Spleen (tissue), 11 donors: ENCODE results near the gene KCNB1. TPM values are rescaled to one million over a fixed set of nuclear protein-coding genes. Genes with fewer than 3 reads are reported as not detected.

Experiments used
- DNase-seq: peaks from one replicate; pipeline ENCODE4 v3.0.0-alpha.2; 2020
- H3K27ac ChIP-seq, 8 donors: fragments of 200-600 bp; sonication (generic) in 7 of 8; 1 replicate in 4 of 8; 2 replicates in 4 of 8; pipeline versions ENCODE4 v1.5.0 to v1.8.0; 2016 to 2021; ENCODE audit warnings: inconsistent platforms in 4 of 8, mild to moderate bottlenecking in 4 of 8, moderate library complexity in 1 of 8
- H3K27me3 ChIP-seq, 7 donors: fragments of 200-600 bp; sonication (generic) in 6 of 7; replicated peaks in 1 of 7; 1 replicate in 4 of 7; 2 replicates in 3 of 7; pipeline versions ENCODE4 v1.5.0 to v1.8.0; 2016 to 2021; ENCODE audit warnings: inconsistent platforms in 3 of 7, mild to moderate bottlenecking in 1 of 7
- H3K36me3 ChIP-seq, 6 donors: fragments of 200-600 bp; sonication (generic) in 5 of 6; 1 replicate in 4 of 6; 2 replicates in 2 of 6; pipeline versions ENCODE4 v1.5.0 to v1.8.0; 2016 to 2021; ENCODE audit warnings: inconsistent platforms in 2 of 6
- H3K4me1 ChIP-seq, 6 donors: fragments of 200-600 bp; sonication (generic) in 5 of 6; 1 replicate in 3 of 6; 2 replicates in 3 of 6; pipeline versions ENCODE4 v1.5.0 to v1.8.0; 2016 to 2021; ENCODE audit warnings: inconsistent platforms in 3 of 6
- H3K4me3 ChIP-seq, 8 donors: fragments of 200-600 bp; sonication (generic) in 7 of 8; 1 replicate in 4 of 8; 2 replicates in 4 of 8; pipeline versions ENCODE4 v1.5.0 to v1.8.0; 2016 to 2021; ENCODE audit warnings: inconsistent platforms in 4 of 8, mild to moderate bottlenecking in 4 of 8, moderate library complexity in 2 of 8
- H3K9me3 ChIP-seq, 8 donors: fragments of 200-600 bp; sonication (generic) in 7 of 8; 1 replicate in 4 of 8; 2 replicates in 4 of 8; pipeline versions ENCODE4 v1.5.0 to v1.8.0; 2016 to 2021; ENCODE audit warnings: inconsistent platforms in 4 of 8
- CTCF ChIP-seq, 11 experiments: fragments of 200-600 bp in 7 of 11; fragments of 450-650 bp in 4 of 11; sonication (generic) in 4 of 11; IDR thresholded peaks in 8 of 11; conservative IDR thresholded peaks in 3 of 11; 1 replicate in 7 of 11; 2 replicates in 4 of 11; pipeline versions ENCODE4 v1.4.0 to v1.8.0; 2016 to 2021; ENCODE audit warnings: antibody characterized with exemption in 11 of 11, inconsistent platforms in 4 of 11, mild to moderate bottlenecking in 1 of 11
- POLR2A ChIP-seq, 3 donors: fragments of 450-650 bp; IDR thresholded peaks; one replicate each; pipeline ENCODE4 v1.5.1; 2017; ENCODE audit warnings: antibody characterized with exemption in 3 of 3, mild to moderate bottlenecking in 1 of 3
- POLR2AphosphoS5 ChIP-seq, 3 donors: sonication (generic); formaldehyde crosslinking; IDR thresholded peaks; one replicate each; pipeline ENCODE4 v1.5.1; 2017; ENCODE audit warnings: antibody characterized with exemption in 3 of 3
- WGBS, 5 donors: extraction: QIAGEN DNeasy Blood & Tissue Kit in 3 of 5; methylation state at CpG; one replicate each; pipeline versions ENCODE4 v1.1.5 to v1.1.7; 2013 to 2018; 5-methylcytosine and 5-hydroxymethylcytosine counted together
- intact Hi-C: fragments of 100-400 bp; cut with DNase I; formaldehyde crosslinking; loops from one replicate; pipeline ENCODE4 v1.15.0; 2023; ENCODE audit warnings: low total_unique reads
- polyA plus RNA-seq, 3 donors: library from polyadenylated mRNA; stranded (reverse); fragments of 200-250 nt; gene quantifications; one replicate each; pipeline ENCODE4 v1.2.1, GENCODE V29; 2013
- total RNA-seq, 7 donors: library from RNA; depleted of rRNA in 3 of 7; stranded (reverse); fragments of >200 nt in 3 of 7; fragmentation: NEBNext Ultra II Directional in 4 of 7; extraction: Animal tissue kit (Norgen Biotek cat#: 25700) in 4 of 7; gene quantifications; one replicate each; pipeline versions ENCODE4 v1.1.0 to v1.2.1, GENCODE V29; 2016 to 2021
- donor health status: healthy with polysubstance abuse.
- donor health status: DM: no; HTN: no; CAD: no; lungs with moderate emphysema.
- donor health status: DM: no; HTN: no; CAD: no.
- donor health status: Bipolar disorder and iron deficiency.
- donor health status: healthy.
- donor health status: DM: no; HTN: no; CAD: no.
- donor health status: DM: yes; HTN: yes; CAD: no.

KCNB1 gene
- total and polyA plus RNA-seq, 10 donors: 0.02 to 3.2 (median 0.51) TPM

- H3K36me3 ChIP-seq: no peaks in the 10 kb centered on the region
- peaks cover 0 to 49% (median 4%) of the 10 kb centered on the region in 7 donors for H3K27me3 ChIP-seq
- H3K27ac ChIP-seq: no peak overlapping the region
- H3K9me3 ChIP-seq: no peaks in the 10 kb centered on the region
- WGBS, 5 donors: 78 to 86% (median 79%) methylated on average over 13 of the region's 13 CpGs
- H3K4me1 ChIP-seq: peaks cover 0 to 11% (median 0%) of the 10 kb centered on the region in 6 donors
- no peak overlapping the region for H3K4me3 ChIP-seq
- no peak for TF ChIP-seq POLR2AphosphoS5 (IDR thresholded peaks at IDR 0.05)
- intact Hi-C loops: no loop called here
- DNase-seq: no peak
Observed at GRCh38 chr20:49409302-49409974, 73.0 kb downstream of the KCNB1 start.

GRCh38 chr20:49408509-49409104 is 73.9 kb downstream of the KCNB1 start:
- Histone ChIP-seq H3K9me3 (no peaks in the 10 kb centered on the region), H3K36me3 (no peaks in the 10 kb centered on the region), H3K4me1 (peaks cover 0 to 11% (median 0%) of the 10 kb centered on the region in 6 donors), H3K4me3 (no peak overlapping the region), H3K27me3 (peaks cover 0 to 46% (median 0%) of the 10 kb centered on the region in 7 donors), H3K27ac (no peak overlapping the region)
- WGBS, 5 donors: 85 to 91% (median 88%) methylated on average over 9 to 11 of the region's 11 CpGs
- TF ChIP-seq CTCF (IDR thresholded peaks at IDR 0.05 in 8 of 11, conservative IDR thresholded peaks at IDR 0.05 in 3 of 11) (no peak), POLR2A (IDR thresholded peaks at IDR 0.05) (no peak), POLR2AphosphoS5 (IDR thresholded peaks at IDR 0.05) (no peak)
- DNase-seq: no peak
- intact Hi-C loops: no loop called here

GRCh38 chr20:49406666-49407065 is 75.8 kb downstream of the KCNB1 start:
- peaks cover 0 to 11% (median 0%) of the 10 kb centered on the region in 6 donors for H3K4me1 ChIP-seq
- H3K36me3 ChIP-seq: no peaks in the 10 kb centered on the region
- TF ChIP-seq POLR2A (IDR thresholded peaks at IDR 0.05): no peak
- TF ChIP-seq CTCF (IDR thresholded peaks at IDR 0.05 in 8 of 11, conservative IDR thresholded peaks at IDR 0.05 in 3 of 11): no peak
- TF ChIP-seq POLR2AphosphoS5 (IDR thresholded peaks at IDR 0.05): no peak
- DNase-seq: no peak
- H3K27ac ChIP-seq: no peak overlapping the region
- H3K4me3 ChIP-seq: no peak overlapping the region
- H3K27me3 ChIP-seq: peaks cover 0 to 39% (median 0%) of the 10 kb centered on the region in 7 donors
- H3K9me3 ChIP-seq: no peaks in the 10 kb centered on the region
- intact Hi-C loops: no loop called here
- WGBS, 5 donors: 79 to 90% (median 86%) methylated on average over 9 of the region's 9 CpGs

- Histone ChIP-seq H3K36me3 (no peaks in the 10 kb centered on the region), H3K27me3 (peaks cover 0 to 39% (median 0%) of the 10 kb centered on the region in 7 donors), H3K4me1 (peaks cover 0 to 3% (median 0%) of the 10 kb centered on the region in 6 donors), H3K4me3 (no peak overlapping the region), H3K9me3 (no peaks in the 10 kb centered on the region), H3K27ac (no peak overlapping the region)
- whole genome bisulfite sequencing, 5 donors: 57 to 91% (median 80%) methylated on average over 5 of the region's 5 CpGs
- TF ChIP-seq POLR2AphosphoS5 (IDR thresholded peaks at IDR 0.05) (no peak), POLR2A (IDR thresholded peaks at IDR 0.05) (no peak), CTCF (IDR thresholded peaks at IDR 0.05 in 8 of 11, conservative IDR thresholded peaks at IDR 0.05 in 3 of 11) (no peak)
- intact Hi-C loops: no loop called here
- no peak for DNase-seq
Observed at GRCh38 chr20:49405696-49406095, 76.8 kb downstream of the KCNB1 start.
